Measurements from ENCODE around the gene SARNP.

GRCh38 chr12:55723516-55724225, 93.9 kb downstream of the SARNP start:
- TF ChIP-seq SMAD3 (CRISPR knock-in tag; IDR thresholded peaks at IDR 0.05; ENCODE audit: borderline replicate concordance) (no peak), ZNF425 (CRISPR knock-in tag; conservative IDR thresholded peaks at IDR 0.05) (no peak), CTCF (IDR thresholded peaks at IDR 0.05) (no peak), E2F1 (CRISPR knock-in tag; IDR thresholded peaks at IDR 0.05) (no peak), IRF1 (CRISPR knock-in tag; IDR thresholded peaks at IDR 0.05) (no peak), JUN (CRISPR knock-in tag; IDR thresholded peaks at IDR 0.05) (no peak), SP1 (CRISPR knock-in tag; conservative IDR thresholded peaks at IDR 0.05) (no peak), ZNF121 (CRISPR knock-in tag; IDR thresholded peaks at IDR 0.05) (no peak), RELA (CRISPR knock-in tag; IDR thresholded peaks at IDR 0.05; ENCODE audit: borderline replicate concordance) (no peak), TEAD4 (CRISPR knock-in tag; IDR thresholded peaks at IDR 0.05) (no peak)

All from WTC11 (cell line).